H1 (cell line): ENCODE measurements around the gene MEF2D.

ENCODE experiments used
- HDAC2 ChIP-seq, 2 experiments: fragments of 300-600 bp in 1 of 2; sonication (generic) in 1 of 2; IDR thresholded peaks; 2 replicates each; pipeline ENCODE4 v1.6.1; 2011 to 2012; ENCODE audit warnings: low read depth in 2 of 2, low read length in 2 of 2, mild to moderate bottlenecking in 2 of 2, moderate library complexity in 2 of 2, borderline replicate concordance in 1 of 2, inconsistent platforms in 1 of 2
- RFX5 ChIP-seq: IDR thresholded peaks from 2 replicates; pipeline ENCODE4 v1.6.1; 2011; ENCODE audit warnings: low read depth, low read length, improper control_type of control experiment, borderline replicate concordance
- SAP30 ChIP-seq: fragments of 300-600 bp; sonication (generic); IDR thresholded peaks from 2 replicates; pipeline ENCODE4 v1.7.1; 2012; ENCODE audit warnings: low read length, moderate library complexity, mild to moderate bottlenecking, inconsistent platforms; ENCODE audit not compliant: insufficient read depth, insufficient replicate concordance
- TF ChIP-seq, protein P1 (sequence below), 3 experiments: IDR thresholded peaks; 1 replicate in 2 of 3; 2 replicates in 1 of 3; pipeline versions ENCODE4 v1.5.1 to v1.6.1; 2011; ENCODE audit warnings: low read length in 3 of 3, mild to moderate bottlenecking in 3 of 3, inconsistent platforms in 2 of 3, low read depth in 1 of 3, moderate library complexity in 1 of 3; ENCODE audit not compliant: insufficient read depth in 1 of 3; ENCODE audit errors: control extremely low read depth in 1 of 3

DNA sequence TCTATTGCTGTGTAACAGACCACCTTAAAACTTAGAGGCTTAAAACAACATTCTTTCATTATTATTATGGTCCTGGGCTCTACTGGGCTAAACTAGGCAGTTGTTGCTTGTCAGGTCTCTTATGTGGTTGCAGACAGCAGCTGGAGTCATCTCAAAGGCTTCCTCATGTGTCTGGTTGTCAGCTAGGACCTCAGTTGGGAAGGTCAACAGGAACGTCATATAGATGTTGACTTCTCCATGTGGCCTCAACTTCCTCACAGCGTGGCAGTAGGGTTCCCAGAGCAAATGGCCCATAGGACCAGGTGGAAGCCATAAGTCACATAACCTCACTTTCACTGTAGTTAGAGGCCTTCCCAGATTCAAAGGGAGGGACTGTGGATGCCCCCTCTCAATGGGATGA, 15.4 kb upstream of the MEF2D start:
- TF ChIP-seq, protein P1, sequence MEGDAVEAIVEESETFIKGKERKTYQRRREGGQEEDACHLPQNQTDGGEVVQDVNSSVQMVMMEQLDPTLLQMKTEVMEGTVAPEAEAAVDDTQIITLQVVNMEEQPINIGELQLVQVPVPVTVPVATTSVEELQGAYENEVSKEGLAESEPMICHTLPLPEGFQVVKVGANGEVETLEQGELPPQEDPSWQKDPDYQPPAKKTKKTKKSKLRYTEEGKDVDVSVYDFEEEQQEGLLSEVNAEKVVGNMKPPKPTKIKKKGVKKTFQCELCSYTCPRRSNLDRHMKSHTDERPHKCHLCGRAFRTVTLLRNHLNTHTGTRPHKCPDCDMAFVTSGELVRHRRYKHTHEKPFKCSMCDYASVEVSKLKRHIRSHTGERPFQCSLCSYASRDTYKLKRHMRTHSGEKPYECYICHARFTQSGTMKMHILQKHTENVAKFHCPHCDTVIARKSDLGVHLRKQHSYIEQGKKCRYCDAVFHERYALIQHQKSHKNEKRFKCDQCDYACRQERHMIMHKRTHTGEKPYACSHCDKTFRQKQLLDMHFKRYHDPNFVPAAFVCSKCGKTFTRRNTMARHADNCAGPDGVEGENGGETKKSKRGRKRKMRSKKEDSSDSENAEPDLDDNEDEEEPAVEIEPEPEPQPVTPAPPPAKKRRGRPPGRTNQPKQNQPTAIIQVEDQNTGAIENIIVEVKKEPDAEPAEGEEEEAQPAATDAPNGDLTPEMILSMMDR (IDR thresholded peaks at IDR 0.05; ENCODE audit: control extremely low read depth in 1 of 3, insufficient read depth in 1 of 3, low read depth in 1 of 3, low read length in 3 of 3) = no peak
- no peak for TF ChIP-seq SAP30
- no peak for TF ChIP-seq RFX5
- TF ChIP-seq HDAC2 (IDR thresholded peaks at IDR 0.05; ENCODE audit: borderline replicate concordance in 1 of 2, low read depth in 2 of 2, low read length in 2 of 2) = no peak
